Stimulated activated naive CD8-positive, alpha-beta T cell treated with anti-CD3 and anti-CD28 coated beads, Interleukin-15, Interleukin-2, amounts not matched to agents 100 ng/mL and 50 ng/mL, for 24 hours (primary cell): ENCODE data around the gene ACAP2.
"Not testable (repeated sequence)": the region's sequence is repeated elsewhere in the genome, so short reads cannot be mapped to it uniquely, and the experiment has no call there.

Experiments used
- H3K27ac Mint-ChIP-seq: one replicate; pipeline ENCODE4 v1.8.0; 2021; ENCODE audit warnings: mild to moderate bottlenecking, mixed read lengths
- H3K27me3 Mint-ChIP-seq: one replicate; pipeline ENCODE4 v1.8.0; 2021; ENCODE audit warnings: mixed read lengths
- H3K36me3 Mint-ChIP-seq: one replicate; pipeline ENCODE4 v1.8.0; 2021; ENCODE audit warnings: low read depth, mixed read lengths
- H3K4me1 Mint-ChIP-seq: one replicate; pipeline ENCODE4 v1.8.0; 2021; ENCODE audit warnings: low read depth, mixed read lengths
- H3K4me3 Mint-ChIP-seq: one replicate; pipeline ENCODE4 v1.8.0; 2021; ENCODE audit warnings: mild to moderate bottlenecking, mixed read lengths
- H3K9me3 Mint-ChIP-seq: one replicate; pipeline ENCODE4 v1.8.0; 2021; ENCODE audit warnings: mixed read lengths

Gene ACAP2

DNA sequence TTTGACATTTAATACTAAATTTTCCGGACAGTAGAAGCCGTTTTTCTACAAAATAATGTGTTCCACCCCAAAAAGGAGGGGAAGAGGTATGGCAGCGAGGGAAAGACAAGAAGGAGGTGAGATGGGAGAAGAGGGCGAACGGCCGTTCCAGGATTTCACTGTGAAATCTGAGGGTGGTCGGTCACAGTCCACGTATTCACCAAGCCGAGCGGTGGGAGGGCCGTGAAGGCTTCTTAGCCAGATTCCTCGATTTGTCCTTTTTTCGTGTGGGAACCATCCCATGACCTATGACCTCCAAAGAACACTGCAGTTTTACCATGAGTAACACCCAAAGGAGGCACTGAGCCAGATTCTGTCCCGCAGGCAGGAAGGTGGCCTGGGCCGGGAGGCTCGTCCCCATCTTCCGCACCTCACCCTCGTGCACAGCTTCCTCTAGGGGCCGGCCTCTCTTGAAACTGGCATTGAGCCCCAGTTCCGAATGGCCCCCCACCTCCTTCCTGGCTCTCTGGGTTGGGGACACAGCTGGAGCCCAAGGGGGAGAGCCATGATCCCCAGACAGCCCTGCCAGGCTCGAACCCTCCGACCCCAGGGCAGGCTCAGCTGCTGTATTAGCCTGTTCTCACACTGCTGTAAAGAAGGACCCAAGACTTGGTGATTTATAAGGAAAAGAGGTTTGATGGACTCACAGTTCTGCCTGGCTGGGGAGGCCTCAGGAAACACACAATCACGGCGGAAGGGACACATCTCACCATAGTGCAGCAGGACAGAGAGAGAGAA is 195.5 kb downstream of the ACAP2 start:
- Mint-ChIP-seq H3K36me3 (peaks cover 18% of the 10 kb centered on the region), H3K4me3 (no peak overlapping the region), H3K27me3 (no peaks in the 10 kb centered on the region), H3K4me1 (peaks cover 26% of the 10 kb centered on the region), H3K27ac (no peak overlapping the region), H3K9me3 (no peaks in the 10 kb centered on the region)

- H3K27ac Mint-ChIP-seq = no peak overlapping the region
- no peaks in the 10 kb centered on the region for H3K27me3 Mint-ChIP-seq
- no peaks in the 10 kb centered on the region for H3K9me3 Mint-ChIP-seq
- peaks cover 18% of the 10 kb centered on the region for H3K36me3 Mint-ChIP-seq
- H3K4me3 Mint-ChIP-seq = no peak overlapping the region
- peaks cover 21% of the 10 kb centered on the region for H3K4me1 Mint-ChIP-seq
Measured at GRCh38 chr3:195246581-195246995, 196.2 kb downstream of the ACAP2 start.

GRCh38 chr3:195245531-195245951 is 197.3 kb downstream of the ACAP2 start:
- H3K4me1 Mint-ChIP-seq = peaks cover 12% of the 10 kb centered on the region
- H3K9me3 Mint-ChIP-seq = no peaks in the 10 kb centered on the region
- H3K27me3 Mint-ChIP-seq = no peaks in the 10 kb centered on the region
- peaks cover 18% of the 10 kb centered on the region for H3K36me3 Mint-ChIP-seq
- no peak overlapping the region for H3K4me3 Mint-ChIP-seq
- H3K27ac Mint-ChIP-seq = no peak overlapping the region

- Mint-ChIP-seq H3K9me3 (peaks cover 10% of the 10 kb centered on the region), H3K36me3 (peaks cover 20% of the 10 kb centered on the region), H3K27ac (no peak overlapping the region), H3K4me1 (peaks cover 3% of the 10 kb centered on the region), H3K4me3 (no peak overlapping the region), H3K27me3 (no peaks in the 10 kb centered on the region)
Measured at GRCh38 chr3:195241592-195242355, 201.0 kb downstream of the ACAP2 start.

DNA sequence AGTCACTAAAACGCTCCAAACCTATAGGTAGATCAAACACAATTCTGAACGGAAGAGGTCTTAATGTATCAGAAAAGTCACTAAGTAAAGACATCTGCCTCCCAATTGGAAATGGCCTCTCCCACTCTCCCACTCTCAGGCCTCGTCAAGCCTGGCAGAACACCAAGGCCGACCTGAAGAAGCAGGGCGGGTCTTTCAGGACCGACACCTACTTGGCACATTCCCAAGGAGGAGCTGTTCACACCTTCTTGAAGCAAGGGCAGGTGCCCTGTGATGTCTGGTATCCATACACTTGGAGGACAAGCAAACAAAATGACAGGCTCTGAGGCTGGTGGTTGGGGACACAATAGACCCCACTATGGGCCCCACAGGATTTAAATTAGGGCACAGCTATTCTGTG is 201.9 kb downstream of the ACAP2 start:
- H3K27me3 Mint-ChIP-seq = no peaks in the 10 kb centered on the region
- no peak overlapping the region for H3K27ac Mint-ChIP-seq
- H3K4me1 Mint-ChIP-seq = peaks cover 3% of the 10 kb centered on the region
- no peak overlapping the region for H3K4me3 Mint-ChIP-seq
- H3K9me3 Mint-ChIP-seq = peaks cover 10% of the 10 kb centered on the region
- peaks cover 23% of the 10 kb centered on the region for H3K36me3 Mint-ChIP-seq

- H3K4me1 Mint-ChIP-seq = peaks cover 3% of the 10 kb centered on the region
- H3K36me3 Mint-ChIP-seq = peaks cover 19% of the 10 kb centered on the region
- no peaks in the 10 kb centered on the region for H3K27me3 Mint-ChIP-seq
- no peak overlapping the region for H3K27ac Mint-ChIP-seq
- peaks cover 10% of the 10 kb centered on the region for H3K9me3 Mint-ChIP-seq
- no peak overlapping the region for H3K4me3 Mint-ChIP-seq
Measured at GRCh38 chr3:195240171-195240701, 202.6 kb downstream of the ACAP2 start.

GRCh38 chr3:195239121-195239520 is 203.7 kb downstream of the ACAP2 start:
- H3K27ac Mint-ChIP-seq = no peak overlapping the region
- H3K9me3 Mint-ChIP-seq = peaks cover 10% of the 10 kb centered on the region
- peaks cover 25% of the 10 kb centered on the region for H3K36me3 Mint-ChIP-seq
- H3K27me3 Mint-ChIP-seq = no peaks in the 10 kb centered on the region
- H3K4me3 Mint-ChIP-seq = no peak overlapping the region
- peaks cover 3% of the 10 kb centered on the region for H3K4me1 Mint-ChIP-seq

GRCh38 chr3:195238586-195239118 is 204.2 kb downstream of the ACAP2 start:
- peak overlapping the region; percentile 39 for H3K27ac Mint-ChIP-seq

GRCh38 chr3:195238081-195238571 is 204.7 kb downstream of the ACAP2 start:
- peaks cover 3% of the 10 kb centered on the region for H3K4me1 Mint-ChIP-seq
- H3K36me3 Mint-ChIP-seq = peaks cover 25% of the 10 kb centered on the region
- no peak overlapping the region for H3K4me3 Mint-ChIP-seq
- H3K27me3 Mint-ChIP-seq = no peaks in the 10 kb centered on the region
- peaks cover 10% of the 10 kb centered on the region for H3K9me3 Mint-ChIP-seq
- no peak overlapping the region for H3K27ac Mint-ChIP-seq

More at GRCh38 chr3:195238586-195239118, 204.2 kb downstream of the ACAP2 start:
- Mint-ChIP-seq H3K4me3 (no peak overlapping the region), H3K4me1 (peaks cover 3% of the 10 kb centered on the region), H3K36me3 (peaks cover 25% of the 10 kb centered on the region), H3K9me3 (peaks cover 10% of the 10 kb centered on the region), H3K27me3 (no peaks in the 10 kb centered on the region)

GRCh38 chr3:195236801-195237570 is 205.8 kb downstream of the ACAP2 start:
- Mint-ChIP-seq H3K27ac (no peak overlapping the region), H3K4me3 (no peak overlapping the region), H3K4me1 (peaks cover 3% of the 10 kb centered on the region), H3K36me3 (peaks cover 25% of the 10 kb centered on the region), H3K9me3 (peaks cover 10% of the 10 kb centered on the region), H3K27me3 (no peaks in the 10 kb centered on the region)

- Mint-ChIP-seq H3K4me3 (no peak overlapping the region), H3K27ac (no peak overlapping the region), H3K36me3 (peaks cover 25% of the 10 kb centered on the region), H3K4me1 (peaks cover 3% of the 10 kb centered on the region), H3K9me3 (peaks cover 10% of the 10 kb centered on the region), H3K27me3 (no peaks in the 10 kb centered on the region)
Measured at GRCh38 chr3:195236076-195236798, 206.6 kb downstream of the ACAP2 start.

- H3K9me3 Mint-ChIP-seq = peaks cover 8% of the 10 kb centered on the region
- H3K36me3 Mint-ChIP-seq = peaks cover 12% of the 10 kb centered on the region
- no peak overlapping the region for H3K27ac Mint-ChIP-seq
- no peak overlapping the region for H3K4me3 Mint-ChIP-seq
- no peaks in the 10 kb centered on the region for H3K27me3 Mint-ChIP-seq
- peaks cover 19% of the 10 kb centered on the region for H3K4me1 Mint-ChIP-seq
Measured at GRCh38 chr3:195230244-195230643, 212.6 kb downstream of the ACAP2 start.

DNA sequence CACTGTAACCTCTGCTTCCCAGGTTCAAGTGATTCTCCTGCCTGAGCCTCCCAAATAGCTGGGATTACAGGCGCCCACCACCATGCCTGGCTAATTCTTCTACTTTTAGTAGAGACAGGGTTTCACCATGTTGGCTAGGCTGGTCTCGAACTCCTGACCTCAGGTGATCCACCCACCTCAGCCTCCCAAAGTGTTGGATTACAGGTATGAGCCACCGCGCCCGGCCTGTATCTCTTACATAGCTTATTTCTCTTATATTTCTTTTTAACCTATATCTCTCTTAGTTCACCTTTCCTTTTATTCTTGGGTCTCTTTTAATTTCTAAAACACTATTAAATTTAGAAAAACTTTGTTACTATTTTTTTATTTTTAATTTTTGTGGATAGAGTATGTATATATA is 213.9 kb downstream of the ACAP2 start:
- H3K27ac Mint-ChIP-seq, H3K4me3 Mint-ChIP-seq, H3K27me3 Mint-ChIP-seq, H3K36me3 Mint-ChIP-seq, H3K9me3 Mint-ChIP-seq: not testable (repeated sequence)
- H3K4me1 Mint-ChIP-seq = peaks cover 22% of the 10 kb centered on the region

DNA sequence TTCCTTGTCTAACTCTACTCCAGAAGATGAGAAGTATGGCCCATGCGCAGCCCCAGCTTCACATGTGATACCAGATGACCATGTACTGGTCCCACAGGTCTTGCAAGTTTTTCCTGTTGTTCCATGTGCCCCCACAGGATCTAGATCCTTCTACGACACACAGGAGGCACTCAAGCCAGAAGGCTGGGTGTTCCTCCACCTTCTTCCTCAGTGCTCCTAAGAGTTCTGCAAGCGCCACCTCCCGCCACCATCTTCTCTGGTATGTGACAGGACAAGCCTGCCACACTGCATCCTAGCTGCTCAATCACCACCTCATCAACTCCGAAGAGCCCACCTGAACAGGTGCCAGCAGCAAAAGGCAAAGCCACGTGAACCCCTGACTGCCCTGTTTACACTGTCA is 214.9 kb downstream of the ACAP2 start:
- Mint-ChIP-seq H3K4me1 (peaks cover 22% of the 10 kb centered on the region), H3K4me3 (no peak overlapping the region), H3K36me3 (peaks cover 11% of the 10 kb centered on the region), H3K27me3 (no peaks in the 10 kb centered on the region), H3K9me3 (peaks cover 8% of the 10 kb centered on the region), H3K27ac (no peak overlapping the region)
